HepG2 (cell line): ENCODE data around the gene INTS7. TPM values are rescaled to one million over a fixed set of nuclear protein-coding genes. Genes with fewer than 3 reads are reported as not detected.

ENCODE experiments used
- ZNF839 ChIP-seq: sonication (generic); formaldehyde crosslinking; IDR thresholded peaks from 2 replicates; pipeline ENCODE4 v1.4.0; 2020; ENCODE audit warnings: missing genetic modification reagents, mild to moderate bottlenecking, borderline replicate concordance
- polyA plus RNA-seq, 8 experiments: library from polyadenylated mRNA; depleted of rRNA in 3 of 8; stranded (reverse) in 7 of 8; unstranded in 1 of 8; fragments of >200 nt; fragmentation: Illumina TruSeq in 4 of 8; extraction: Trizol in 4 of 8; gene quantifications; 2 replicates each; pipeline versions ENCODE4 v1.2.1 to v1.2.3, GENCODE V29; 2011 to 2016; ENCODE audit warnings: low read depth in 4 of 8, missing spikeins in 1 of 8, mixed read lengths in 1 of 8; ENCODE audit not compliant: insufficient read depth in 1 of 8
- total RNA-seq, 5 experiments: library from RNA; depleted of rRNA; stranded (reverse); fragments of >200 nt; fragmentation: Illumina TruSeq; extraction: Trizol; gene quantifications; 2 replicates each; pipeline ENCODE4 v1.2.3, GENCODE V29; 2016; ENCODE audit warnings: low read depth in 1 of 5
- TF ChIP-seq, protein P1 (sequence below): sonication (generic); formaldehyde crosslinking; IDR thresholded peaks from 2 replicates; pipeline ENCODE4 v1.5.1; 2020; ENCODE audit warnings: mild to moderate bottlenecking, missing genetic modification reagents, borderline replicate concordance
- TF ChIP-seq, protein P2 (sequence below): sonication (generic); formaldehyde crosslinking; IDR thresholded peaks from 2 replicates; pipeline ENCODE4 v1.4.0; 2020; ENCODE audit warnings: missing genetic modification reagents

The INTS7 gene
- total and polyA plus RNA-seq, 2 of the 13 experiments (the other 11 are each of a cell fraction or from before 2014, with no cell fraction given): 18.3 to 22.4 TPM

DNA sequence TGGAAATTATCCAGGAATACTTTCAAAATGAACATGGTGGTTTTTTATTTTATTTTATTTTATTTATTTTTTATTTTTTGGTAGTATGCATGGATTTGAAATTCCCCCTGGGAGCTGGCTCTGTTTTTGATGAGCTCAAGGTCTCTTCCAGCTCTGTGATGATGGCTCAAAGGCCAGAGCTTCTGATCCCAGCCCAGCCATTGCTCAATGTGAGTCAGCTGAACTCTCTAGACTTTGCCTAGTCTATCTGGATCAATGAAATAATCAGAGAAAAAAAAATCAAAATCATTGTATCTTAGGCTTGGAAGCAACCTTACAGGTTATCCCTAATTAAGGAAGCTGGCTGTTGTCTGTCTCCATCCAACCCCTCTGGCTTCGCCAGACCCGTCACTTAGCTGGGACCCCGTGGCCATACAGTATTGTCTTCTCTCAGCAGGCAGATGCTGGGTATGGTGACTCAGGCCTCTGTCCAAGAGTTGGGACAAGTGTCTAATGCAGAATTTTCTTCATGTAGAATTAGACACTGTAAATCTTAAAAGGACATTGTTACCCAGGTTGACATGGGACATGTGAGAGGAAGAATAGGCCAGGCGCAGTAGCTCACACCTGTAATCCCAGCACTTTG is 114.6 kb downstream of the INTS7 start (continued):
- TF ChIP-seq, protein P1, sequence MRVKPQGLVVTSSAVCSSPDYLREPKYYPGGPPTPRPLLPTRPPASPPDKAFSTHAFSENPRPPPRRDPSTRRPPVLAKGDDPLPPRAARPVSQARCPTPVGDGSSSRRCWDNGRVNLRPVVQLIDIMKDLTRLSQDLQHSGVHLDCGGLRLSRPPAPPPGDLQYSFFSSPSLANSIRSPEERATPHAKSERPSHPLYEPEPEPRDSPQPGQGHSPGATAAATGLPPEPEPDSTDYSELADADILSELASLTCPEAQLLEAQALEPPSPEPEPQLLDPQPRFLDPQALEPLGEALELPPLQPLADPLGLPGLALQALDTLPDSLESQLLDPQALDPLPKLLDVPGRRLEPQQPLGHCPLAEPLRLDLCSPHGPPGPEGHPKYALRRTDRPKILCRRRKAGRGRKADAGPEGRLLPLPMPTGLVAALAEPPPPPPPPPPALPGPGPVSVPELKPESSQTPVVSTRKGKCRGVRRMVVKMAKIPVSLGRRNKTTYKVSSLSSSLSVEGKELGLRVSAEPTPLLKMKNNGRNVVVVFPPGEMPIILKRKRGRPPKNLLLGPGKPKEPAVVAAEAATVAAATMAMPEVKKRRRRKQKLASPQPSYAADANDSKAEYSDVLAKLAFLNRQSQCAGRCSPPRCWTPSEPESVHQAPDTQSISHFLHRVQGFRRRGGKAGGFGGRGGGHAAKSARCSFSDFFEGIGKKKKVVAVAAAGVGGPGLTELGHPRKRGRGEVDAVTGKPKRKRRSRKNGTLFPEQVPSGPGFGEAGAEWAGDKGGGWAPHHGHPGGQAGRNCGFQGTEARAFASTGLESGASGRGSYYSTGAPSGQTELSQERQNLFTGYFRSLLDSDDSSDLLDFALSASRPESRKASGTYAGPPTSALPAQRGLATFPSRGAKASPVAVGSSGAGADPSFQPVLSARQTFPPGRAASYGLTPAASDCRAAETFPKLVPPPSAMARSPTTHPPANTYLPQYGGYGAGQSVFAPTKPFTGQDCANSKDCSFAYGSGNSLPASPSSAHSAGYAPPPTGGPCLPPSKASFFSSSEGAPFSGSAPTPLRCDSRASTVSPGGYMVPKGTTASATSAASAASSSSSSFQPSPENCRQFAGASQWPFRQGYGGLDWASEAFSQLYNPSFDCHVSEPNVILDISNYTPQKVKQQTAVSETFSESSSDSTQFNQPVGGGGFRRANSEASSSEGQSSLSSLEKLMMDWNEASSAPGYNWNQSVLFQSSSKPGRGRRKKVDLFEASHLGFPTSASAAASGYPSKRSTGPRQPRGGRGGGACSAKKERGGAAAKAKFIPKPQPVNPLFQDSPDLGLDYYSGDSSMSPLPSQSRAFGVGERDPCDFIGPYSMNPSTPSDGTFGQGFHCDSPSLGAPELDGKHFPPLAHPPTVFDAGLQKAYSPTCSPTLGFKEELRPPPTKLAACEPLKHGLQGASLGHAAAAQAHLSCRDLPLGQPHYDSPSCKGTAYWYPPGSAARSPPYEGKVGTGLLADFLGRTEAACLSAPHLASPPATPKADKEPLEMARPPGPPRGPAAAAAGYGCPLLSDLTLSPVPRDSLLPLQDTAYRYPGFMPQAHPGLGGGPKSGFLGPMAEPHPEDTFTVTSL (CRISPR knock-in tag): peak; percentile 64; the same call in 1 of the 2 replicates
- no peak for TF ChIP-seq ZNF839 (CRISPR knock-in tag)
- TF ChIP-seq, protein P2, sequence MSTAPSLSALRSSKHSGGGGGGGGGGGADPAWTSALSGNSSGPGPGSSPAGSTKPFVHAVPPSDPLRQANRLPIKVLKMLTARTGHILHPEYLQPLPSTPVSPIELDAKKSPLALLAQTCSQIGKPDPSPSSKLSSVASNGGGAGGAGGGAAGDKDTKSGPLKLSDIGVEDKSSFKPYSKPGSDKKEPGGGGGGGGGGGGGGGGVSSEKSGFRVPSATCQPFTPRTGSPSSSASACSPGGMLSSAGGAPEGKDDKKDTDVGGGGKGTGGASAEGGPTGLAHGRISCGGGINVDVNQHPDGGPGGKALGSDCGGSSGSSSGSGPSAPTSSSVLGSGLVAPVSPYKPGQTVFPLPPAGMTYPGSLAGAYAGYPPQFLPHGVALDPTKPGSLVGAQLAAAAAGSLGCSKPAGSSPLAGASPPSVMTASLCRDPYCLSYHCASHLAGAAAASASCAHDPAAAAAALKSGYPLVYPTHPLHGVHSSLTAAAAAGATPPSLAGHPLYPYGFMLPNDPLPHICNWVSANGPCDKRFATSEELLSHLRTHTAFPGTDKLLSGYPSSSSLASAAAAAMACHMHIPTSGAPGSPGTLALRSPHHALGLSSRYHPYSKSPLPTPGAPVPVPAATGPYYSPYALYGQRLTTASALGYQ: 0 out of 2 replicates have a peak, but pooled peaks have one; percentile 42
